GM19025 (cell line): ENCODE measurements around the gene BARHL1.

ENCODE experiments used
- ATAC-seq: cut with Tn5 transposase; IDR thresholded peaks from one replicate; pipeline ENCODE4 v1.9.1; 2021; ENCODE audit warnings: mild to moderate bottlenecking, low read depth, moderate library complexity; ENCODE audit not compliant: unreplicated experiment

Gene BARHL1

DNA sequence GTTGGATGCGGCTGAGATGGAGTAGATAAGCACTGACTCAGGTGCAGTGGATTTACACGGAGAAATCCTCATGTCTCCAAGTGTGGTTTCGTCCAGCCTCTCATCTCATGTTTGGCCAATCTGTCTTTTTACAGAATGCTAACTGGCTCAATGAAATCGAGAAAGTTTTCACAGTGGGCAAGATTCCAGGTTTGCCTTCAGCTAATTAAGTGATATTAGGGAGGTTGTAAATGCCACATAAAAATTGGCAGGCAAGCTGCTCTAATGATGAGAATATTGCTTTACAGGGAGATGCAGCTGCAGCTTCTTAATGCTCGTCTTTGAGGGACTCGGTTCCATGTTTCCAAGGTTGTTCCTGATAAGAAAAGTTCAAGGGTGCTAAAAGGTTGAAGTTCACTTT, 23.7 kb downstream of the BARHL1 start:
- ATAC-seq = no peak

DNA sequence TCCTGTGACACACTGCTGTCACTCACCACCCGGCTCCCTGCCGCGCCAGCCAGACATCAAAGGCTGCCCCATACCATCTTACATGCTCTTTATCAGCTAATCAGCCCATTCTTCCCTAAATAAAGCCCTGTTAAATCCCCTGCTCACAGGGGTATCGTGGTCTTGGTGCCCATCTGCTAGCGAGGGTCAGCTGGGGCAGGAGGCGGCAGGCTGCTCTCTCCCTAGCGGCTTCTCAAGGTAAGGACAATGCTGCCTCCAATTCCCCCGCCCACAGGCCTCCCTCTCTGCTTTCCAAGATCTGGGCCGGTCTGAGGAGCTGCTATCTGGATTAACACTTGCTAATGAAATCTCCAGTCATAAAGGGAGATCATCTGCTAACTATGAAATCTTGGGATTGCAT, 26.8 kb downstream of the BARHL1 start:
- no peak for ATAC-seq

DNA sequence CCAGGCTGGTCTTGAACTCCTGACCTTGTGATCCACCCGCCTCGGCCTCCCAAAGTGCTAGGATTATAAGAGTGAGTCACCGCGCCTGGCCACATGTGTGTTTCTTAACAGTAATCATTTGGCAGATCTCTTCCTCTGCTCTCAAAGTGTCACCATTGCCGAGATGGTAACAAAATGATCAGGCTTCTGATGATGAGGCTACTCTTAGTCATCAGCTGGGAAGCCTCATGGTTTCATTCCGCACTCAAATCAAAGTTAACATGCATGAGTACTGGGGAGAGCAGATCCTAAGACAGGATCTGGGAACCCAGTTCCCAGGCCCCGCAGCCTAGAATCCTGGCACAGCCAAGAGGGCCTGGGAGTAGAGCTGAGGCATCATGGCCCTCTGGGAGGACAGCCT, 27.4 kb downstream of the BARHL1 start:
- ATAC-seq = no peak

DNA sequence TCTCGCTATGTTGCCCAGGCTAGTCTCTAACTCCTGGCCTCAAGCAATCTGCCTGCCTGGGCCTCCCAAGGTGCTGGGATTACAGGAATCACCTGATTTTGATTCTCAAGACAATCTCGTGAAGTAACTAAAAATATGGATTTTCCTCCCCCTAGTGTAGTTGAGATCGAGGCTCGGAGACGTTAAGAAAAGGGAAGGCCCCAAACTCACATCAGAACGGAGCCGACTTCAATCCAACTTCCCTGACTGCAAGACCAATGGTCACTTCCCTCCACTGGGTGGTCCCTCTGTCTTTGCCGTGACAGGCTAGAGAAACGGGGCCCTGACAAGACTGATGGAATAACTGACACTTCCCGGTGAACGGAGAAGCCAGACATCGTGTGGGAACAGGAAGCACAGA, 28.3 kb downstream of the BARHL1 start:
- no peak for ATAC-seq

DNA sequence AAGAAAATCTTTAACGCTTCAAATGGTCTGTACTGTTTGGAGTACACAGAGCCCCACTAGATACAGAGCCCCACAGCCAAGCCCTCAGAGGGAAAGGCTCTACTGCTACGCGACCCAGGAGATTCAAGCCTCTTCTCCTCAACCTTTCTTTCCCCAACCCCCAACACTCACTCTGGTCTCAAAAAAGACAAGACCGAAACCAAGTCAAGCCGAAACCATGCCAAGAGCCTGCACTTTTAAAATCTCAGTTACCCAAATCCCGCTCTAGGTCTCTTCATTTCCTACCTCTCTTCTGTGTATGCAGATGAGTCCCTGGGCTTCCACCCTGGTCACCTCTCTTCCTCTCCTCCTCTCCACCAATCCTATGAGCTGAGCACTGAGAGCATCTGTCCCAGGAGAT, 31.9 kb downstream of the BARHL1 start:
- ATAC-seq = no peak

DNA sequence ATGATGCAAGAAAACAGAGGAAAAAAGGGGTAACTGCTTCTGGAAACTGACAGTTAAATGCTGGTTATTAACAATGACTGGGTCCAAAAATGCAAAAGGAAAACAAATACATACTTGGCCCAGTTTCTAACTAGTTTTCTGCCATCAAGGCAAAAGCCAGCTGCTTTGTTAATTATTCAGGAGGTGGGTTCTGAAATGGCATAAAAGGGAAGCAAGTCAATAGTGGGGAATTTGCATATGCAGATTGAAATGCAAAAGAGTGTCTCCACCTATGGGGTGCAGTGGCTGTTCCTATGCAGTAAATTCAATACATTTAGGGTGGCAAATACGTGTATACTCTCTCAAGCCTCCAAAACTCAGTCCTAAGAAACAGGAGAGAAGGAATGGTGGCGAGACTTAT, 33.4 kb downstream of the BARHL1 start:
- ATAC-seq = no peak

DNA sequence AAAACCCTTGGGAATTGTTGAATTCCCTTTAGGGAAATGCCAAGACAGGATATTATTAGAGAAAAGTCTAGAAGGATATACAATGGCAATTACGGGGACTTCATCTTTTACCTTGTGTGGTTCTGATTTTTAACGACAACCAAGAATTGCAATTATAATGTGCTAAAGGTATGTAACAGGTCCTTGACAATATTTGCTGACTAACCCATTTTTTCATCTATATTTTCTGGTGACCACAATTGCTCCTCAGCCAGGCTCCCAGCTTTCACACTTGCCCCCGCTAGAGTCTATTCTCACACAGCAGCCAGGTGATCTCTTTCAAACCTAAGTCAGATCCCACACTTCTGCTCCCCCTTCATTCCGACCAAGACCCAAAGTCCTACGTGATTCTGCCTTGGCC, 34.3 kb downstream of the BARHL1 start:
- no peak for ATAC-seq

DNA sequence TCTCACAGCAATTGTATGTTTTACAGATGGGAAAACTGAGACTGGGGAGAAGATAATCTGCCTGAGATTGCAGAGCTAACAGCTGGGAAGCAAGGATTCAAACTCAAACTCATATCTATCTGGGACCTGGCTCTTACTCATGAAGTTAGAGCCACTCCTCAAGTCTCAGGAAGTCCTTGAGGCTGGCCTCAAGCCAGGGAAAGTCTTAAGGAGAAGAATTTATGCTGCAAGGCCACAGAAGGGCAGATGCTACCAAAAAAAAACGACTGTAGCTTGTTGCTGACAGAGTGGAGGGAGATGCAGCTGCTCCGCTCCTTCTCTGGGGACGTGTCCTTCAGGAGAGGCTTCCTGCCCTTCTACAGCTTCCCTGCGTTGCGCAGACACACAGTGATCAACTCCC, 39.8 kb downstream of the BARHL1 start:
- no peak for ATAC-seq

DNA sequence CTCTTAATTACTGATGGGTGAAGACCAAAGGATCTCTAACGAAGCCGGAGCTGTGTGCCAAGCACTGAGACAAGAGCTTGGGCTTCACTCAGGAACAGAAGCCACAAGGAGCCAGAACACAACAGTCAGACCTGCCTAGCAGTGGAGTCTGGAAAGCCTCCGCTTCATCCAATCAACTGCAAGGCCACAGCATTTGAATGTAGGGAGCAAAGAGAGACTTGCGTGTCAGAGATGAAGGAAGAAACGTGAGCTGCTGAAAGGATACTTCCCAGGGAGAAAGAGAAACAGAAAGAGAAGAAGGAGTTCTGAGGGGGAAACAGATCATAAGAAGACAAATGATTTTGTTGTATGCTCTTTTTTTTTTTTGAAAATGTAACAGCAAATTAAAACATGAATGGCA, 43.9 kb downstream of the BARHL1 start:
- ATAC-seq = no peak

DNA sequence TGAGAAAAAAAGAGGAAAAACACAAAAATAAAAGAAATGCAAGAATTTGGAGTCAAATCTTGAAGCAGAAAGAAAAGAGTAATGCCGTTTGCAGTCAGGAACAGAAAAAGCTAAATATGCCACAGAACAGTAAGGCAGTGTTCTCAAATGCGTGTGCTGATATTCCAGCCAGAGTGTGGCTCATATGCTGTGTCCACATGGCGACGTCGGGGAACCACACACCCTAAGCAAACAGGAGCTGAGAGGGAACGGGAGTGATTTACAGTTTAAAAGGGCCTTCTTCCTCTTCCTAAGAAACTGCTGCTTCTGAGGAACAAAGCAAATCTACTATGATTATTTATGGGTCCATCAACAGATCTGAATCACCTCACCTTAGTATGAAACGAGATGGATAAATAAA, 44.7 kb downstream of the BARHL1 start:
- no peak for ATAC-seq

DNA sequence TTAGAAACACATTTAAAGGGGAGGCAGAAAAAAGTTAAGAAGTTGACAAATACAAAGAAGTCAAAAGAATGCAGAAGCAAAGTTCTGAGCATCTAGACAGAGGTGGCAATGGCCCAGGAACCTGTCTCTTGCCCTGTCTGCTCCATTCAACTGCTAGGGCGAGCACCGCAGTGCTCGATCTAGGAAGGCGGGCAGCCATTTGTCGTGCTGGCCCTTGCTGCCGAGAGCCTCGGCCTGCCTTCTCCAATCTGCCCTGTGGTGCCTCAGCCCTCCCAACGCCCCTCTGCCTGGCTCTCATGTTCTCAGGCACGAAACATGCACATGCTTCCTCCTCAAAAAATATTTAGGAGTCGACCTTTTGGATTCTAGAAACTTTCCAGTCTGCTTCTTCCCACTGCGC, 45.2 kb downstream of the BARHL1 start:
- no peak for ATAC-seq

DNA sequence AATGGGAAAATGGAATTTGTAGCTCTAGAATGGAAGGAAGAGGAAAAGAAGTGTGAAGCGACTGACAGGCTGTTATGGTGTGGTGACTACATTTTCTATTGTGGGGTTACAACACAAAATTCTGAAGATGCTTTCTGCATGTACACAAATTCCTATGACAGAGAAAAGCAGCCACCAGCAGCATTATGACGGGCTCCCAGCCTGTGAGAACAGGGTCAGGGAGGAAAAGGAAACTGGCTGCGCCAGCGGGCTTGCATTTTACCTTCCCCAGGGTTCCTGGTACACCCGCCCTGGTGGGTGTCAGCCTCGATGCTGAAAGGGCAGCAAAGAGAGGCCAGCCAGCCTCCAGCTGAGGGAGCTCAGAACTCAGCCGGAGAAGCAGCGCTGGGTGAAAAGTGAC, 46.3 kb downstream of the BARHL1 start:
- ATAC-seq = no peak

DNA sequence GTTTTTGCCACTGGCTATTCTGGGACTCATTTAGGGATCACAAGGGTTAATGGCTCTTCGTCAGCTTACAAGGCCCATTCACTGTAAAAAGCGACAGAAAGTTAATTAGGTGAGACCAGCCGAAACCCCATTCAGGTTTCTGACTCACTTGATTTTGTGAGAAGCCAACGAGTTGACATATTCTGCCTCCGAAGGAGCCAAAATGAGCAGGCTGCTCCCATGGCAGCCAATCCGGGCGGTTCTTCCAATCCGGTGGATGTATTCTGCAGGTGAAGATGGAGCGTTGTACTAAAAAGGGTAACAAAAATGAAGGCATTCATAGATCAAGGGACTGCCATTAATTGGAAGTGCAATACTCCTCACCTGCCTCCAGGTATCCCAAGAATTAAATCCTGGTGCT, 47.7 kb downstream of the BARHL1 start:
- no peak for ATAC-seq

DNA sequence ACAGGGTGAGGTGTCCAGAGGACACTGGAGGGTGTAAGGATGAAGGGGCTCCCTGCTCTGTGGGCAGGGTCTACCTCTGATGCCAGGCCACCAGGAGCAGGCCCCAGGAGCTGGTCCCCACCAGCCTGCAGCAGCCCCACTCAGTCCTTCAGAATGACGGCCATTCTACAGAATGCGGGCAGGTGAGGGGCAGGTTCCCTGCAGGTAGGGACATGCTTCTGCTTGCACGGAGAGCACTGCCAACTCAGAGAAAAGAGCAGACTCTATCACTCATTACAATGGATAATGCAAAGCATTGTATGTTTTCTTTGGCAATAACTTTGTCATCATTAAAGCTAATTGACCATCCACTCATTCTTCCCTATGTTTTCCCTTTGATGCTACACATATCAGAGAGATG, 48.4 kb downstream of the BARHL1 start:
- no peak for ATAC-seq

DNA sequence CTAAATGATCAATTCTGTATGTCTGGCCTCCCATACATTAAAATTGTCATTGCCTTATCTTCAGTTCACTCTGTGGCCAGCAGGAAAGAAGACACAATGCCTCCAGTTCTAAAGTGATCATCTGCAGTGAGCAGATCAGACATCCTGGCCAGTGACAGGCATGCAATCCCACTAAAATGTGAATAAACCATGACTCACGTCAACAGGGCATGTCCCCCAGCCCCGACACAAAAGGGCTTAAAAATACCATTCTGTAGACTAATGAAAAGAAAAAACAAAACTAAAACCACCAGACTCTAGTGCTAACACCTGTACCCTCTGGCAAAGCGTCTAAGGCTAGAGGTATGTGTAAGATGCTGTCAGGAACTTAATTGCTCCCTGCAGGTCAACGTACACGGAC, 48.9 kb downstream of the BARHL1 start:
- ATAC-seq = no peak

DNA sequence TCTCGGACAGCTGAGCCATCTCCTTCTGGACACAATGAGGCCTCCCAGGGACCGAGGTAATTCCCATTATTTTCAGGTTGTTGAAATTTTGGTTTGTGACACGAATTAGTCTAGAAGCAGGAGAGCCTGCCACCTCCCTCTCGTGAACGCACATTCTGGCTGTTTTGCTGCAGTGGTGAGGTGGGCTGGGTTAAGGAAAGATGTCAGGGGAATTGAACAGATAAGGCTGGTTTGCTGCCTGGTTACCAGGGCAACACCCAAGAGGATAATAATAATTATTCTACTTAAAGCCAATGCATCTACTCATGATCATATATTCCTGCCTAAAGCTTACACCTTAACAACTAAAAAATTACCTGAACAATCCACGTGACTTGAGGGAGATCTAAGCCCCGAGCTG, 49.3 kb downstream of the BARHL1 start:
- ATAC-seq = no peak

DNA sequence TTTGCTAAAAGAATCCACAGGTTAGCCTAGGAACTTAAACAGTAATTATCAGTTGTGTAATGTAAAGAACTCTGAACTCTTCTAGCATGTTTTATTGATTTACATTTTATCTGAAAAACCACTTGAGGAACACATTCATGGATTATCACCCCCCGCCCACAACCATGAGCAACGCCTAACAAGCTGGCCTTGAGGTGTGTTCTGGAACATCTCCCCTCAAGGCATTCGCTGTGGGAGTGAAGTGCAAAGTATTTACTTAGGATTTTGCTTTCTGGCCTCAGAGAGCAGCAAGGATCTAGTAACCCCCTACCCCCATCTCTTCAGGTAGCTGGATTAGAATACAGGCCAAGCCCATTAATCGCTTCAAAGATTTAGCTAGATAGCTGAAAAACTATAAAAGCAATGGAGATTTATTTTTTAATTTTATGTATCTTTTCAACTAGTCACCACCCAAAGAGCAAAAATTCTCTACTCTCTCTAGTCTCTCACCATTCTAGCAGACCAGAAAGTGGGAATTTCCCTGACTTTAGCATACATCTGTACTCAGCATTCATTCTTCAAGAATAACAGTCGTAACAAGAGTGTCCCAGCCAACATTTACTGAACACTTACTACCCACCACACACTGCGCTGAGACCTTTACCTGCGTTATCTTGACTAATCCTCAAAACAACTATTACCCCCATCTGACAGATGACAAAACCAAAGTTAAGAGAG, 50.2 kb downstream of the BARHL1 start:
- ATAC-seq = no peak

DNA sequence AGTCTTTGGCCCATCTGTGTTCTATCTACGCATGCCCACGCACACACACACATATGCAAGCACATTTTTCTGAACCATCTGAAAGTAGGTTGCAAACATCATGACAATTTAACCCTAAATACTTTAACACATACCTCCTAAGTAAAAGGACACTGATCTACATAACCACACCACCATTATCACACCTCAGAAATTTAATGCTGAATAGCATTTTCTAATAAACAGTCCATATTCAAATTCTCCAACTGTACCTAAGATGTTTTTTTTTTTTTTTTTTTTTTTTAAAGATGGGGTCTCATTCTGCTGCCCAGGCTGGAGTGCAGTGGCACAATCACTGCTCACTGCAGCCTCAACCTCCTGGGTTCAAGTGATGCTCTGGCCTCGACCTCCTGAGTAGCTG, 51.9 kb downstream of the BARHL1 start:
- no peak for ATAC-seq

DNA sequence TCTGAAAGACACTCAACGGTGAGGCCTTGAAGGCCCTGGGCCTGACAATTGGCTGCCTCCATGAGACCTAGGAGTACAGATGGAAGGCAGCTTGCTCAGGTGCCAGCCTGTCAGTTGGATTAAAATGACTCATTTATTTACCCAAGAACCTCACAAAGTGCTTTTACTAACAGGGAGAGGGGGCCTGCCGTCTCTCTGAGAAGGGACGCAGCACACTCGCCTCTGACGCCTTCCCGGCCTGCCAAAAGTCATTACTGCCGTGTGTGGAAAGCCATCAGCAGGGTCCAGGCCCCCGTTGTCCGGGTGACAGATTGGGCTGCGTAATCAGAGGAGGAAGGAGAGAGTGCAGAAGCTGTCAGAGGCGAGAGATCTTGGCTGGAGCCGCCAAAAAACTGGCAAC, 54.9 kb downstream of the BARHL1 start:
- ATAC-seq = no peak

DNA sequence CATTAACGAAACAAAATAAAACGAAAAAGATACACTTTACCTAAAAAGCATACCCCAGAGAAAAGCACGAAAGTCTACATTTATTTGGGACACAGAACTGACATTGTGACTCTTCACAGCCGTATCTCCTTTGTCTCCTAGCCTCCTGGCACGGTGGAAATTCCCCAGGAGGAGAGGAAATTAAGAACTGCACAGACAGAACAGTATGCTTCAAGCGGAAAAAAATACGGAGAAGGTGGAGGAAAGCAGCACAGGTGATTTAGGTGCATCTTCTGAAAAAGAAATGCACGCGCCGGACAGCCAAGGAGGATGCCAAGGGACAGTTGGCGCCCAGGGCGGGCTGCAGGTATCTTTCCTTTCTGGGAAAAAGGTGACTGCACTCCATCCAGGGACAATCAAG, 55.4 kb downstream of the BARHL1 start:
- ATAC-seq = no peak

DNA sequence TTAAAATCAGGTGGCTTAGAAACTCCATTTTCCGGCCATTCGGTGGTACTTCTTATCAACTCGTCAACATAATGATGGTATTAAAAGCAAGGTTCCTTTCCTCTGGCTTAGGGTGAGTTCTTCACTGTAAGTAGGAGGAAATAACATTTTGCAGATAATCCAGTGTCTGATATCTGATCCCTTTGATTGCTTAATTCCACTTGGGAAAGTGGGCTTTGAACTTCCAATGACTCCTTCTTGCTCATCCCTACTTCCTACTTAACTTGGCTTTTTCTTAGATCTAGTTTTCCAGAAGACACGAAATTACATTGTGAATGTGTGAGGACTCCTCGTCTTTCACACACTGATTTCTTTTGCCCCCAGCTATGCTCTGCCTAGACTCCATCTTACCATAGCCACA, 55.8 kb downstream of the BARHL1 start:
- ATAC-seq = no peak

DNA sequence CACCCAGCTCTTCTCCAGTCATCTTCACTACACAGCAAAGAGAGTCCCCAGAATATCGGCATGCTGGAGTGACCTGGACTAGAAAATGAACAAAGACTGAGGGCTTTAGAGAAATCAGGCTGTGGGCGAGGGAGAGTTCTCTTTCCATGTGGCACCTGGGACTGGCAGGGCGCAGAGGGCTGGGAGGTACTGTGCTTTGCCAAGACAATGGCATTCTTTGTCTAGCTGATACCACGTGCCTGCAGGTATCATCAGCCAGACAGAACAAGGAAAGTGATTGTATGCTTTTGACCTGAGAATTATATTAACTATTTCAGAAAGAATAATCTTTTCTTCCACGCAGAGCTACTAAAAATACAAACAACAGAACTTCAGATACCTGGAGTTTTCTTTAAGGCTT, 56.9 kb downstream of the BARHL1 start:
- no peak for ATAC-seq
